ENCODE measurements around the gene ETFBKMT. TPM values are rescaled to one million over a fixed set of nuclear protein-coding genes. Genes with fewer than 3 reads are reported as not detected.

ETFBKMT gene
- 1 to 10 TPM in 1 of 2 donors, under 1 TPM in 1; 0.78 to 1.3 TPM for total RNA-seq

- peak; percentile 99 to 100 for ATAC-seq
- DNase-seq (ENCODE audit: low spot score in 2 of 2), result peak; percentile 89 to 94
- H3K36me3 Mint-ChIP-seq, result no peaks in the 10 kb centered on the region
- H3K9me3 Mint-ChIP-seq, result no peaks in the 10 kb centered on the region
- peak within 1 kb of the TSS; percentile 94 to 96 for H3K27ac Mint-ChIP-seq
Observed at GRCh38 chr12:31659087-31659942, at the start of gene ETFBKMT. TSS of gene ETFBKMT (plus strand) at chr12:31659688. CDS start at chr12:31661954, 2,266 bp downstream.

GRCh38 chr12:31612819-31613218 is 46.7 kb upstream of the ETFBKMT start:
- H3K27ac Mint-ChIP-seq, result no peak overlapping the region
- peaks cover 5% of the 10 kb centered on the region in 2 donors for H3K36me3 Mint-ChIP-seq
- peaks cover 4 to 5% of the 10 kb centered on the region in 2 donors for H3K9me3 Mint-ChIP-seq
- no peak for DNase-seq (ENCODE audit: low spot score in 2 of 2)
- ATAC-seq, result no peak

- no peak overlapping the region for H3K27ac Mint-ChIP-seq
- no peaks in the 10 kb centered on the region for H3K36me3 Mint-ChIP-seq
- no peaks in the 10 kb centered on the region for H3K9me3 Mint-ChIP-seq
- no peak for ATAC-seq
- no peak for DNase-seq (ENCODE audit: low spot score in 2 of 2)
Observed at GRCh38 chr12:31618228-31619025, 41.1 kb upstream of the ETFBKMT start.

- no peak for ATAC-seq
- H3K36me3 Mint-ChIP-seq, result no peaks in the 10 kb centered on the region
- no peak for DNase-seq (ENCODE audit: low spot score in 2 of 2)
- no peak overlapping the region for H3K27ac Mint-ChIP-seq
- no peaks in the 10 kb centered on the region for H3K9me3 Mint-ChIP-seq
Observed at GRCh38 chr12:31620311-31620710, 39.2 kb upstream of the ETFBKMT start.

GRCh38 chr12:31622038-31622437 is 37.5 kb upstream of the ETFBKMT start:
- peaks cover 0 to 5% of the 10 kb centered on the region in 2 donors for H3K9me3 Mint-ChIP-seq
- no peak for DNase-seq (ENCODE audit: low spot score in 2 of 2)
- H3K27ac Mint-ChIP-seq, result peak overlapping the region in 1 of 2 donors; percentile 55
- no peak for ATAC-seq
- H3K36me3 Mint-ChIP-seq, result peaks cover 0 to 10% of the 10 kb centered on the region in 2 donors

GRCh38 chr12:31626270-31626995 is 33.1 kb upstream of the ETFBKMT start:
- Mint-ChIP-seq H3K27ac (no peak overlapping the region), H3K36me3 (peaks cover 0 to 10% of the 10 kb centered on the region in 2 donors), H3K9me3 (peaks cover 0 to 5% of the 10 kb centered on the region in 2 donors)
- peak in 1 of 2 donors; percentile 93 for ATAC-seq
- DNase-seq (ENCODE audit: low spot score in 2 of 2), result no peak

- DNase-seq (ENCODE audit: low spot score in 2 of 2), result no peak
- peaks cover 0 to 10% of the 10 kb centered on the region in 2 donors for H3K36me3 Mint-ChIP-seq
- no peak overlapping the region for H3K27ac Mint-ChIP-seq
- H3K9me3 Mint-ChIP-seq, result peaks cover 0 to 5% of the 10 kb centered on the region in 2 donors
- ATAC-seq, result no peak
Observed at GRCh38 chr12:31627456-31628054, 31.9 kb upstream of the ETFBKMT start.

- Mint-ChIP-seq H3K36me3 (peaks cover 0 to 10% of the 10 kb centered on the region in 2 donors), H3K9me3 (peaks cover 0 to 5% of the 10 kb centered on the region in 2 donors), H3K27ac (no peak overlapping the region)
- no peak for ATAC-seq
- DNase-seq (ENCODE audit: low spot score in 2 of 2), result no peak
Observed at GRCh38 chr12:31629756-31630732, 29.4 kb upstream of the ETFBKMT start.

- Mint-ChIP-seq H3K36me3 (peaks cover 0 to 6% of the 10 kb centered on the region in 2 donors), H3K9me3 (peaks cover 0 to 1% of the 10 kb centered on the region in 2 donors)
- ATAC-seq, result no peak
Observed at GRCh38 chr12:31631023-31631724, 28.3 kb upstream of the ETFBKMT start.

GRCh38 chr12:31631809-31632208 is 27.7 kb upstream of the ETFBKMT start:
- ATAC-seq (no peak), DNase-seq (ENCODE audit: low spot score in 2 of 2) (no peak)
- no peaks in the 10 kb centered on the region for H3K9me3 Mint-ChIP-seq
- H3K36me3 Mint-ChIP-seq, result no peaks in the 10 kb centered on the region
- no peak overlapping the region for H3K27ac Mint-ChIP-seq

More at GRCh38 chr12:31631023-31631724, 28.3 kb upstream of the ETFBKMT start:
- H3K27ac Mint-ChIP-seq, result no peak overlapping the region
- no peak for DNase-seq (ENCODE audit: low spot score in 2 of 2)

- no peak overlapping the region for H3K27ac Mint-ChIP-seq
- no peaks in the 10 kb centered on the region for H3K36me3 Mint-ChIP-seq
- DNase-seq (ENCODE audit: low spot score in 2 of 2), result no peak
- H3K9me3 Mint-ChIP-seq, result no peaks in the 10 kb centered on the region
- ATAC-seq, result no peak
Observed at GRCh38 chr12:31633464-31633863, 26.0 kb upstream of the ETFBKMT start.

- no peak for ATAC-seq
- no peak for DNase-seq (ENCODE audit: low spot score in 2 of 2)
- H3K9me3 Mint-ChIP-seq, result no peaks in the 10 kb centered on the region
- no peaks in the 10 kb centered on the region for H3K36me3 Mint-ChIP-seq
- H3K27ac Mint-ChIP-seq, result no peak overlapping the region
Observed at GRCh38 chr12:31634620-31635019, 24.9 kb upstream of the ETFBKMT start.

- Mint-ChIP-seq H3K9me3 (no peaks in the 10 kb centered on the region), H3K27ac (no peak overlapping the region), H3K36me3 (no peaks in the 10 kb centered on the region)
- DNase-seq (ENCODE audit: low spot score in 2 of 2) (no peak), ATAC-seq (no peak)
Observed at GRCh38 chr12:31641509-31642090, 17.9 kb upstream of the ETFBKMT start.

- ATAC-seq (no peak), DNase-seq (ENCODE audit: low spot score in 2 of 2) (no peak)
- no peaks in the 10 kb centered on the region for H3K9me3 Mint-ChIP-seq
Observed at GRCh38 chr12:31644536-31644935, 15.0 kb upstream of the ETFBKMT start.

More at GRCh38 chr12:31644536-31644935, 15.0 kb upstream of the ETFBKMT start:
- H3K27ac Mint-ChIP-seq, result no peak overlapping the region
- H3K36me3 Mint-ChIP-seq, result no peaks in the 10 kb centered on the region
